Stimulated activated CD4-positive, alpha-beta T cell treated with anti-CD3 and anti-CD28 coated beads, Interleukin-1b, Interleukin-23, amount 100 ng/mL, for 1 hour (primary cell): Measurements from ENCODE around the gene NHERF2.
"Not testable (repeated sequence)": the region's sequence is repeated elsewhere in the genome, so short reads cannot be mapped to it uniquely, and the experiment has no call there.

Source experiments
- DNase-seq, 2 donors: peaks; one replicate each; pipeline ENCODE4 v3.0.0-alpha.2; 2020; ENCODE audit warnings: low read depth in 2 of 2

The NHERF2 gene

GRCh38 chr16:2007081-2007836 lies 19.4 kb upstream of the NHERF2 start:
- DNase-seq: no peak

- no peak for DNase-seq
Measured at GRCh38 chr16:2008009-2008526, 18.6 kb upstream of the NHERF2 start.

- no peak for DNase-seq
Measured at GRCh38 chr16:2008631-2009163, 18.0 kb upstream of the NHERF2 start.

- no peak for DNase-seq
Measured at GRCh38 chr16:2009164-2009711, 17.5 kb upstream of the NHERF2 start.

GRCh38 chr16:2009791-2010510 lies 16.8 kb upstream of the NHERF2 start, which contains the start of gene ZNF598:
TSS of gene ZNF598 (minus strand) at chr16:2009821.
- peak; percentile 32 to 65 for DNase-seq

GRCh38 chr16:2011726-2012125 lies 15.0 kb upstream of the NHERF2 start:
- DNase-seq: not testable (repeated sequence)

GRCh38 chr16:2013527-2013926 lies 13.2 kb upstream of the NHERF2 start:
- no peak for DNase-seq

- DNase-seq: no peak
Measured at GRCh38 chr16:2015117-2015946, 11.4 kb upstream of the NHERF2 start.

- DNase-seq: no peak
Measured at GRCh38 chr16:2015947-2016208, 10.8 kb upstream of the NHERF2 start.

- no peak for DNase-seq
Measured at GRCh38 chr16:2016407-2016922, 10.2 kb upstream of the NHERF2 start.

GRCh38 chr16:2019518-2019920 lies 7.2 kb upstream of the NHERF2 start, which contains the start of gene NPW:
TSS of gene NPW (plus strand) at chr16:2019785.
- DNase-seq: no peak

GRCh38 chr16:2019921-2020831 lies 6.5 kb upstream of the NHERF2 start:
- no peak for DNase-seq

GRCh38 chr16:2022723-2023091 lies 4.0 kb upstream of the NHERF2 start:
- DNase-seq: no peak

GRCh38 chr16:2023092-2024031 lies 3.3 kb upstream of the NHERF2 start:
- peak; percentile 95 to 98 for DNase-seq

GRCh38 chr16:2024032-2024420 lies 2.7 kb upstream of the NHERF2 start:
- no peak for DNase-seq

GRCh38 chr16:2025251-2025650 lies 1.5 kb upstream of the NHERF2 start:
- DNase-seq: no peak

GRCh38 chr16:2025878-2026460 lies 733 bp upstream of the NHERF2 start:
- no peak for DNase-seq

- DNase-seq: no peak
Measured at GRCh38 chr16:2027024-2028010, 615 bp downstream of the NHERF2 start.
